Right lobe of liver (tissue), 6 donors: ENCODE results near the gene FKBP1B. TPM values are rescaled to one million over a fixed set of nuclear protein-coding genes. Genes with fewer than 3 reads are reported as not detected.
"Not testable (repeated sequence)": the region's sequence is repeated elsewhere in the genome, so short reads cannot be mapped to it uniquely, and the experiment has no call there.

ENCODE experiments used
- ATAC-seq, 4 donors: fragments of 200-7000 bp; cut with Tn5 transposase; one replicate each; pipeline ENCODE4 v1.9.1; 2020; ENCODE audit warnings: mild to moderate bottlenecking in 4 of 4, moderate library complexity in 4 of 4
- DNase-seq, 3 donors: peaks; one replicate each; pipeline ENCODE4 v3.0.0-alpha.2; 2020
- H3K27ac ChIP-seq, 3 donors: fragments of 200-600 bp; one replicate each; pipeline ENCODE4 v1.8.0; 2022
- H3K27me3 ChIP-seq, 2 donors: fragments of 200-600 bp; one replicate each; pipeline ENCODE4 v1.8.0; 2022
- H3K36me3 ChIP-seq, 4 donors: fragments of 200-600 bp; sonication (generic) in 1 of 4; one replicate each; pipeline versions ENCODE4 v1.5.1 to v1.8.0; 2017 to 2022; ENCODE audit warnings: control low read depth in 1 of 4
- H3K4me1 ChIP-seq, 4 donors: fragments of 200-600 bp; sonication (generic) in 1 of 4; one replicate each; pipeline versions ENCODE4 v1.5.1 to v1.8.0; 2017 to 2022; ENCODE audit warnings: control low read depth in 1 of 4
- H3K4me3 ChIP-seq, 3 donors: fragments of 200-600 bp; one replicate each; pipeline ENCODE4 v1.8.0; 2022
- H3K9me3 ChIP-seq, 4 donors: fragments of 200-600 bp; sonication (generic) in 1 of 4; one replicate each; pipeline versions ENCODE4 v1.5.1 to v1.8.0; 2017 to 2022; ENCODE audit warnings: control low read depth in 1 of 4
- CTCF ChIP-seq, 4 donors: fragments of 200-600 bp in 3 of 4; fragments of 450-650 bp in 1 of 4; IDR thresholded peaks; one replicate each; pipeline versions ENCODE4 v1.5.1 to v1.8.0; 2016 to 2022; ENCODE audit warnings: antibody characterized with exemption in 4 of 4, mild to moderate bottlenecking in 2 of 4
- POLR2A ChIP-seq: fragments of 450-650 bp; IDR thresholded peaks from one replicate; pipeline ENCODE4 v1.6.1; 2017; ENCODE audit warnings: antibody characterized with exemption, mild to moderate bottlenecking
- WGBS: methylation state at CpG from one replicate; pipeline ENCODE4 v1.1.6; 2018; ENCODE audit warnings: low coverage, low lambda C conversion rate; ENCODE audit not compliant: insufficient coverage; ENCODE audit errors: missing lambda C conversion rate; 5-methylcytosine and 5-hydroxymethylcytosine counted together
- intact Hi-C, 2 donors: fragments of 100-400 bp; cut with DNase I; formaldehyde crosslinking; loops; one replicate each; pipeline versions ENCODE4 v1.11.2 to v1.14.1; 2022
- total RNA-seq, 6 experiments: library from RNA; depleted of rRNA in 2 of 6; stranded (reverse); fragments of >200 nt in 2 of 6; fragmentation: NEBNext Ultra II Directional in 3 of 6; extraction: Animal tissue kit (Norgen Biotek cat#: 25700) in 3 of 6; gene quantifications; one replicate each; pipeline versions ENCODE4 v1.1.0 to v1.2.4, GENCODE V29; 2016 to 2023
- donor health status: DM: no; HTN: yes; CAD: no.
- donor health status: DM: no; HTN: no; CAD: no.
- donor health status: DM: no; HTN: no; CAD: no.
- donor health status: DM: no; HTN: yes; CAD: no.
- donor health status: DM: no; HTN: yes; CAD: no.

FKBP1B gene
- total RNA-seq, 6 experiments from 2014 or later: 2.4 to 11.0 (median 3.2) TPM

- H3K27ac ChIP-seq: no peak overlapping the region
- H3K9me3 ChIP-seq: no peaks in the 10 kb centered on the region
- peaks cover 0 to 18% (median 5%) of the 10 kb centered on the region in 4 donors for H3K36me3 ChIP-seq
- no peak for TF ChIP-seq POLR2A
- TF ChIP-seq CTCF (IDR thresholded peaks at IDR 0.05): no peak
- intact Hi-C loops: no loop called here
- 100% methylated on average over 3 of the region's 9 CpGs for WGBS
- H3K4me1 ChIP-seq: no peaks in the 10 kb centered on the region
- H3K27me3 ChIP-seq: no peaks in the 10 kb centered on the region
- H3K4me3 ChIP-seq: no peak overlapping the region
- ATAC-seq (no peak), DNase-seq (no peak)
Measured at GRCh38 chr2:24038786-24039499, 10.6 kb upstream of the FKBP1B start.

DNA sequence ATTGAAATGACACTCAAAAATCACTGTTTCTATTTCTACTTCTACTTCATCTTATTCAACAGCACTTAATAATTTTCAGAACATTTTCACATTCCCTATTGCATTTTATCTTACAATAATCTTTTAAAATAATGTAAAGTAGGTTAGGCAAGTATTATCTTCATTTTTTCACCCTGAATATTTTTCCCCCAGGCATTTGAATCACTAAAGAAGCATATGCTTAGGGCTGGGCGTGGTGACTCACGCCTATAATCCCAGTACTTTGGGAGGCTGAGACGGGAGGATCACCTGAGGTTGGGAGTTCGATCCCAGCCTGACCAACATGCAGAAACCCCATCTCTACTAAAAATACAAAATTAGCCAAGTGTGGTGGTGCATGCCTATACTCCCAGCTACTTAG lies 9.0 kb upstream of the FKBP1B start:
- no peak overlapping the region for H3K4me3 ChIP-seq
- intact Hi-C loops: no loop called here
- H3K9me3 ChIP-seq: no peaks in the 10 kb centered on the region
- no peaks in the 10 kb centered on the region for H3K4me1 ChIP-seq
- DNase-seq (no peak), ATAC-seq (no peak)
- peaks cover 0 to 18% (median 5%) of the 10 kb centered on the region in 4 donors for H3K36me3 ChIP-seq
- H3K27ac ChIP-seq: no peak overlapping the region
- 95% methylated on average over 4 of the region's 4 CpGs for WGBS
- no peaks in the 10 kb centered on the region for H3K27me3 ChIP-seq
- TF ChIP-seq CTCF (IDR thresholded peaks at IDR 0.05) (no peak), POLR2A (no peak)

GRCh38 chr2:24043133-24043532 lies 6.4 kb upstream of the FKBP1B start:
- WGBS: 96% methylated on average over 5 of the region's 6 CpGs
- peaks cover 0 to 12% (median 5%) of the 10 kb centered on the region in 4 donors for H3K36me3 ChIP-seq
- ATAC-seq, H3K27me3 ChIP-seq, intact Hi-C loops, H3K9me3 ChIP-seq, DNase-seq, H3K4me3 ChIP-seq, H3K27ac ChIP-seq: not testable (repeated sequence)
- peaks cover 0 to 12% (median 5%) of the 10 kb centered on the region in 4 donors for H3K4me1 ChIP-seq

GRCh38 chr2:24045511-24046508 lies 3.7 kb upstream of the FKBP1B start:
- DNase-seq (no peak), ATAC-seq (peak; percentile 12 to 48 (median 35))
- peaks cover 0 to 14% (median 6%) of the 10 kb centered on the region in 4 donors for H3K4me1 ChIP-seq
- no peak overlapping the region for H3K27ac ChIP-seq
- no peaks in the 10 kb centered on the region for H3K27me3 ChIP-seq
- intact Hi-C loops: no loop called here
- H3K36me3 ChIP-seq: no peaks in the 10 kb centered on the region
- no peaks in the 10 kb centered on the region for H3K9me3 ChIP-seq
- peak overlapping the region in 2 of 3 donors; percentile 70 to 80 for H3K4me3 ChIP-seq
- WGBS: 63% methylated on average over 11 of the region's 11 CpGs
- TF ChIP-seq CTCF (IDR thresholded peaks at IDR 0.05) (no peak), POLR2A (no peak)

DNA sequence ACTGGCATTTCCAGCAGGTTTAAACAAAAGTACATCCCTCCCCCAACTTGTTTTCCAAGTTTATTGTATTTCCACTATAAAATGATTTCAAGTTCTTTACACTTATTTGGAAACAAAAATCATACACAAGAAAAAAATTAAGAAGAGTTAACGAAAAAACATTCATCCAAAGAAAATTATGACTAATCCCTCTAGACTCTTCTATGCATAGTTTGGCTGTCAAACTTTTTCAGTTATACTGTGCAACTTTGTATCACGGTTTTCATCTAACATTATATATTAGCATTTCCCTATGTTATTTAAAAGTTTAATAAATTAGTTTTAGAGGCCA lies 3.0 kb upstream of the FKBP1B start:
- Histone ChIP-seq H3K36me3 (no peaks in the 10 kb centered on the region), H3K27me3 (no peaks in the 10 kb centered on the region), H3K27ac (peak overlapping the region in 1 of 3 donors; percentile 4), H3K4me3 (peak overlapping the region; percentile 60 to 80 (median 70)), H3K9me3 (no peaks in the 10 kb centered on the region), H3K4me1 (peaks cover 0 to 19% (median 6%) of the 10 kb centered on the region in 4 donors)
- DNase-seq (no peak), ATAC-seq (no peak)
- intact Hi-C loops: no loop called here
- 2% methylated on average over 2 of the region's 2 CpGs for WGBS
- TF ChIP-seq CTCF (IDR thresholded peaks at IDR 0.05): no peak
- TF ChIP-seq POLR2A: no peak
